ENCODE measurements around the gene TMEM117.

Gene TMEM117

DNA sequence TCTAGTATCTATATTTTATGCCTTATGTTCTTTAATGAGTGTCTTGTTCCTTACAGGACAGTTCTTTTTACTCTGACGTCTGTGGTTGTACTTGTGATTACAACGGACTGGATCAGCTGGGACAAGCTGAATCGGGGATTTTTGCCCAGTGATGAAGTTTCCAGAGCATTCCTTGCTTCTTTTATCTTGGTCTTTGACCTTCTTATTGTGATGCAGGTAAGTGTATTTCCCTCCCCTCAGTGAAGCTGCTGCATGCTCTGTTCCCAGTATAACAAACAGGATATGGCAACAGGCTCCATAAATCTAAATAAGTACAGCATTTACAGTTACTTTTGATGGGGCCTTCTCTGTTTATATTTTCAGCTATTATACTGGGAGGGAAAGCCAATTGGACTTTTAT is 463.6 kb downstream of the TMEM117 start:
- no peaks in the 10 kb centered on the region for H3K4me1 Mint-ChIP-seq (ENCODE audit: low read depth)

DNA sequence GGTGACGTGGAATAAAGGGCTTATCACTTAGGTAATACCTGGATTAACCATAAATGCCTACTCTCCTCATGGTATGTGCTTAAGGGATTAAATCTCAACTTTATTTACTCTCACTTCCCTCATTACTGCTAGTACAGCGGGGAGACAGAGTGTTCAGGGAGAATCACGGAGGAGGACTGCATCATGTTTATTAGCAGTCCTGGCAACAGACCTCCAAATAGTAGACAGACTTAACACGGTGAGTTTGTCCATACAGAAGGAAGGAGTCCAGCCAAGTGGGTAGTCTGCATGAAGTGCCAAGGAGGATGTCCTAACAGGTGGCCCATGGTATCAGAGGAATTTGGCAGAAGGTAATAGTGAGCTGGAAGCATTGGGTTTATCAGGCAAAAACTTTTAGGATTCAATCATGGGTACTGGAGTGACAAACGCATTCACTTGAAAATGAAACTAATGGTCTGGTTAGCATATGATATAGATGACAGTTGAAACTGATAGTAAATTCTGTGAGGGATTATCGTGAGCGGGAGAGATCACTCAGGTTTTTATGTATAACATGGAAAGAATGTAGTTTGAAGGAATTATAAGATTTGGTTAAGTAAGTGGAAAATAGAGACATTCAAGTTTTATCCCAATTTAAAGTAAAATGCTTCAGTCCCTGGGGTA is 471.8 kb downstream of the TMEM117 start:
- Mint-ChIP-seq H3K27me3 (no peaks in the 10 kb centered on the region), H3K4me1 (ENCODE audit: low read depth) (no peaks in the 10 kb centered on the region), H3K27ac (no peak overlapping the region), H3K9me3 (peaks cover 16% of the 10 kb centered on the region), H3K4me3 (no peak overlapping the region), H3K36me3 (ENCODE audit: low read depth) (no peaks in the 10 kb centered on the region)
- intact Hi-C loops (cut with micrococcal nuclease), result no loop called here

More for the DNA sequence above, 463.6 kb downstream of the TMEM117 start:
- intact Hi-C loops (cut with micrococcal nuclease), result no loop called here
- Mint-ChIP-seq H3K4me3 (no peak overlapping the region), H3K27ac (no peak overlapping the region), H3K9me3 (peaks cover 28% of the 10 kb centered on the region), H3K27me3 (no peaks in the 10 kb centered on the region), H3K36me3 (ENCODE audit: low read depth) (no peaks in the 10 kb centered on the region)

DNA sequence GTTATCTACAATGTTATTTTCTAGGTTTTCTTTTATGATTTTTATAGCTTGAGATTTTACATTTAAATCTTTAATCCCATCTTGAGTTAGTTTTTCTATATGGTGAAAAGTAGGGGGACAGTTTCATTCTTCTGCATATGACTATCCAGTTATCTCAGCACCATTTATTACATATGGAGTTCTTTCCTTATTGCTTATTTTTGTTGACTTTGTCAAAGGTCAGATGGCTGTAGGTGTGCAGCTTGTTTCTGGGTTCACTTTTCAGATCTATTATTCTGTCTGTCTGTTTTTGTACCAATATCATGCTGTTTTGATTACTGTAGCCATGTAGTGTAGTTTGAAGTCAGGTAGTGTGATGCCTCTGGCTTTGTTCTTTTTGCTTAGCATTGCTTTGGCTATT is 477.3 kb downstream of the TMEM117 start:
- Mint-ChIP-seq H3K27me3 (no peaks in the 10 kb centered on the region), H3K27ac (no peak overlapping the region), H3K9me3 (no peaks in the 10 kb centered on the region), H3K36me3 (ENCODE audit: low read depth) (no peaks in the 10 kb centered on the region), H3K4me1 (ENCODE audit: low read depth) (no peaks in the 10 kb centered on the region), H3K4me3 (no peak overlapping the region)
- intact Hi-C loops (cut with micrococcal nuclease), result no loop called here

DNA sequence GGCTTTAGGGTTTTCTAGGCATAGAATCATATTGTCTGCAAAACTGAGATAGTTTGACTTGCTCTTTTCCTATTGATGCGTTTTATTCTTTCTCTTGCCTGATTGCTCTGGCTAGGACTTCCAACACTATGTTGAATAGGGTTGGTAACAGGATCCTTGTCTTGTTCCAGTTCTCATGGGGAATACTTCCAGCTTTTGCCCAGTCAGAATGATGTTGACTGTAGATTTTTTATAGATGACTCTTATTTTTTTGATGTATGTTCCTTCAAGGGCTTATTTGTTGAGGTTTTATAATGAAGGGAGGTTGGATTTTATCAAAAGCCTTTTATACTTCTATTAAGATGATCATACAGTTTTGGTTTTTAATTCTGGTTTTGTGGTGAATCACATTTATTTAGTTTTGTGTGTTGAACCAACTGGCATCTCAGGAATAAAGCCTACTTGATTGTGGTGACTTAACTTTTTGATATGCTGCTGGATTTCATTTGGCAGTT is 478.2 kb downstream of the TMEM117 start:
- Mint-ChIP-seq H3K4me1 (ENCODE audit: low read depth) (no peaks in the 10 kb centered on the region), H3K36me3 (ENCODE audit: low read depth) (no peaks in the 10 kb centered on the region), H3K27me3 (no peaks in the 10 kb centered on the region), H3K27ac (no peak overlapping the region), H3K4me3 (no peak overlapping the region), H3K9me3 (no peaks in the 10 kb centered on the region)
- intact Hi-C loops (cut with micrococcal nuclease), result no loop called here

DNA sequence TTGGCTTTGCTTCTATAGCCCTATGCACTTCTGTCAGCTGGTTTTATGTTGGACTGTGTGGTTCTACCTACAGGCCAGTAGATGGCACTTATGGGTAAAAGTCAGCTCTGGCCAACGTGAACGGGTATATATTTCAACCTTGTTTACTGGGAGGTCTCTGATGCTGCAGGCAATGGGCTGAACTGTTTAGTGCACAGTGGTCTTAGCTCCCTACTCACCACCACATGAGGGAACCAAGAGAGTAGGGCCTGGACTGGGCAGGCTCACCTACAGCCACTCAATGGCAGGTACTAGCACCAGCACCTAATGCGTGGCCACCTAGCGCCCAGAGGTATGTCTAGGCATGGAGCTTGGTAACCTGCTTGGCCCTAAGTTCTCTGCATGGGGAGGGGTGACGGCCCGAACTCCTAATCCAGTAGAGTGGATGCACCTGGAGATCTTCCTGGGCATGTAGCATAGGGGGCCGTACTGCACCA is 481.8 kb downstream of the TMEM117 start:
- Mint-ChIP-seq H3K4me1 (ENCODE audit: low read depth) (no peaks in the 10 kb centered on the region), H3K4me3 (no peak overlapping the region), H3K36me3 (ENCODE audit: low read depth) (no peaks in the 10 kb centered on the region), H3K27ac (no peak overlapping the region), H3K27me3 (no peaks in the 10 kb centered on the region), H3K9me3 (no peaks in the 10 kb centered on the region)
- intact Hi-C loops (cut with micrococcal nuclease), result no loop called here

DNA sequence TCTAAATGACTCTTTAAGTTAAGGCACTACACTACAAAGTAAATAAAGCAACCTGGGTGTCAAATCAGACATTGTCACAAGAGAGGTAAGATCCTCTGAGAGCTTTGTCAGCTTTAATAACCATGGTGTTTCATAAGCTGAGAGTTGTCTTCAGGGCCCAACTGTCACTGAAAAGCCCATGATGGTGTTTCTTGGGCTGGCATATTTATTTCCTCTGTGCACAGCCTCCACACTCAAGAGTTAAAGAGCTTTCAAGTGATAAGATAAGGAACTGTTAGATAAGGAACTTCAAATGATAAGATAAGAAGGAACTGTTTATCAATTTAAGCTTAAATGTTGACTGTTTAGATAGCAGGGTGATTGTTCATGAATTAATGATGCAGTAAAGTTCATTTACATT is 495.4 kb downstream of the TMEM117 start:
- Mint-ChIP-seq H3K4me3 (no peak overlapping the region), H3K4me1 (ENCODE audit: low read depth) (no peaks in the 10 kb centered on the region), H3K27me3 (no peaks in the 10 kb centered on the region), H3K36me3 (ENCODE audit: low read depth) (no peaks in the 10 kb centered on the region), H3K9me3 (peaks cover 25% of the 10 kb centered on the region), H3K27ac (no peak overlapping the region)
- intact Hi-C loops (cut with micrococcal nuclease), result no loop called here

DNA sequence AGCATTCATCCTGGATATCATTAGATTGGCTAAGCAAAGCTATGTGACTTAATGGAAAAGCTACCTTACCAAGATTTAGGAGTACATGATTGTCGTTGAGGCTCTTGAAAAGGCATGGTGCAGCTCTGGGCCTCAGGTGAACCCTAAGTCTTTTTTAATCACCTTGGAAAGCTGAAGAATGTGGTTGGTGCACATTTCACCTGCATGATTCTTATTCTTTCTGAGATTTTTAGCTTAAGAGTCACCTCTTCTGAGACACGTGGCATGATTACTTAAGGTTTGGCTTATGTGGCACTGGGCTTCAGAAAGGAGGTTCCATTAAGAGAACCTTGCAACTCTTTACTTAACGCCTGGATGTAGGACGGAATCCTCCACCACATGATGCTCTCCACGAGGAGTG is 498.5 kb downstream of the TMEM117 start:
- Mint-ChIP-seq H3K4me3 (no peak overlapping the region), H3K27ac (no peak overlapping the region), H3K36me3 (ENCODE audit: low read depth) (no peaks in the 10 kb centered on the region), H3K9me3 (peaks cover 25% of the 10 kb centered on the region), H3K27me3 (no peaks in the 10 kb centered on the region), H3K4me1 (ENCODE audit: low read depth) (no peaks in the 10 kb centered on the region)
- intact Hi-C loops (cut with micrococcal nuclease), result no loop called here

DNA sequence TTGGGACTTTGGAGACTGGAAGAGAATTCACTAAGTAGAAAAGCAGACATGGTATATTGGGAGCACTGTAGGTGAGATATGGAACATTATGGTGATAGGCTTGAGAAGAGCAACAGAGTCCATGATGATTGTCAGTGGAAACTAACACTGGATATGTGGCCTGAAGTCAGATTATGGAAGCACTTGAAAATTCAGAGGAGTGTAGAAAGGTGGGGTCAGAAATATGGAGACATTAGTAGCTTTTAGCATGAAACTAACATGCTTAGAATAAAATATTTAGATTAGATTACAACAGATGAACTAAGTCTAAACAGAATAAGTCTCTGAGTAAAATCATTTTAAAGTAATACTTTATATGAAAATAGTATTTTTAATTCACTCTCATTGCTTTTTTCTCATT is 499.1 kb downstream of the TMEM117 start:
- no peaks in the 10 kb centered on the region for H3K36me3 Mint-ChIP-seq (ENCODE audit: low read depth)
- intact Hi-C loops (cut with micrococcal nuclease), result no loop called here
- H3K4me1 Mint-ChIP-seq (ENCODE audit: low read depth), result no peaks in the 10 kb centered on the region
- no peak overlapping the region for H3K27ac Mint-ChIP-seq
- no peak overlapping the region for H3K4me3 Mint-ChIP-seq
- no peaks in the 10 kb centered on the region for H3K27me3 Mint-ChIP-seq
- peaks cover 25% of the 10 kb centered on the region for H3K9me3 Mint-ChIP-seq

DNA sequence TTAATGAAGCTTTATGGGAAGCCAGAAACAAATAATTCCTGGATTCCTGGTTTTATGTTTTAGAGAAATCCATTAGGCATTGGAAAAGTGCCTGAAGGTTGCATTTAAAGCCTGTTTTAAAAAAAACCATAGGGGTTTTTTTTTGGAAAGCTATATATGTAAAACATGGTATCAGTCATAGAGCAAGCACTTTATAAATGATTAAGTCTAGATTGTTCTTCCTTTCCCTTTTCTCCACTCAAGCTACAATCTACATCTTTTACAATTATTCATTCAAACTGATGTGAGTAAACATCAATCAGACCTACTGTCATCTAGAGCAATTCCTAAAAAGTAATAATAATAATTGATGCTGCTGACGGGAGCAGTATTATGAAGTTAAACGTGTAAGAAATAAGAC is 500.7 kb downstream of the TMEM117 start:
- no peaks in the 10 kb centered on the region for H3K27me3 Mint-ChIP-seq
- intact Hi-C loops (cut with micrococcal nuclease), result no loop called here
- no peak overlapping the region for H3K27ac Mint-ChIP-seq
- H3K9me3 Mint-ChIP-seq, result peaks cover 33% of the 10 kb centered on the region
- no peak overlapping the region for H3K4me3 Mint-ChIP-seq
- H3K36me3 Mint-ChIP-seq (ENCODE audit: low read depth), result no peaks in the 10 kb centered on the region
- H3K4me1 Mint-ChIP-seq (ENCODE audit: low read depth), result no peaks in the 10 kb centered on the region

DNA sequence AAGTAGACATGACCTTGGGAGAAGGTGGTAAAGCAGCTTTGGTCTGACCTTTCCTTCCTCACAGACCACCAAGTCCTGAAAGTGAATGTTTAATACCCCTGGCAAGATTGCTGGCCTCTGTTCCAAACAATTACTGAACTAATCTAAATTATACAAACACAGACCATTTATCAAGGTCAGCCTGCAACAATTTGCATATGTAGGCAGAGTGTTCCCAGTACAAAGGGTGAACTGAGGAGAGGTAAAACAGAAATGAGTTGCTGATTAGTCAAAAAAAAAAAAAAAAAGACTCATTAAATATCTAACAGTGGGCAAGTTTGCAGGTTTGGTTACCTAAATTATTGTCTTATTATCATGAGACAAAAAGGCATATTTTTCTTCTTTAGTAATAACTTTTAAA is 506.5 kb downstream of the TMEM117 start:
- no peak overlapping the region for H3K27ac Mint-ChIP-seq
- no peaks in the 10 kb centered on the region for H3K36me3 Mint-ChIP-seq (ENCODE audit: low read depth)
- H3K27me3 Mint-ChIP-seq, result no peaks in the 10 kb centered on the region
- H3K4me3 Mint-ChIP-seq, result no peak overlapping the region
- peaks cover 39% of the 10 kb centered on the region for H3K9me3 Mint-ChIP-seq
- H3K4me1 Mint-ChIP-seq (ENCODE audit: low read depth), result no peaks in the 10 kb centered on the region
- intact Hi-C loops (cut with micrococcal nuclease), result no loop called here

DNA sequence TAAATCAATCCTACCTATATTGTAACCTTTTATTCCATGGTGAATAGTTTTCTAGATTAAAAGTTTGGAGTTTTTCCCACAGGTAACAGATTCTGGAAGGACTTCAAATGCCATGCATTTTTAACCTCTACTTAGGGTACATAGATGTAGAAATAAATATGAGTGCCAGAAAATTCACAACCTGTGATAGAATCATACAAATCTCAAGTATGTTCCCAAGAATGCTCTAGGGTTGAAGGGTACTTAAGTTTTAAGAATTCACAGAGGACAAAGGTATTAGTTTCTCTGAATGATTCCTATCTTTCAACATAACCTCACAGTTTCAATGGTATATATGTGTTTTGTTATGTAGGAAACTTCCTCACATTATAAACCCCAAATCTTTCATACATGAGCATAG is 511.3 kb downstream of the TMEM117 start:
- Mint-ChIP-seq H3K36me3 (ENCODE audit: low read depth) (no peaks in the 10 kb centered on the region), H3K9me3 (peaks cover 38% of the 10 kb centered on the region), H3K27ac (no peak overlapping the region), H3K4me3 (no peak overlapping the region), H3K27me3 (no peaks in the 10 kb centered on the region), H3K4me1 (ENCODE audit: low read depth) (no peaks in the 10 kb centered on the region)
- intact Hi-C loops (cut with micrococcal nuclease), result no loop called here

DNA sequence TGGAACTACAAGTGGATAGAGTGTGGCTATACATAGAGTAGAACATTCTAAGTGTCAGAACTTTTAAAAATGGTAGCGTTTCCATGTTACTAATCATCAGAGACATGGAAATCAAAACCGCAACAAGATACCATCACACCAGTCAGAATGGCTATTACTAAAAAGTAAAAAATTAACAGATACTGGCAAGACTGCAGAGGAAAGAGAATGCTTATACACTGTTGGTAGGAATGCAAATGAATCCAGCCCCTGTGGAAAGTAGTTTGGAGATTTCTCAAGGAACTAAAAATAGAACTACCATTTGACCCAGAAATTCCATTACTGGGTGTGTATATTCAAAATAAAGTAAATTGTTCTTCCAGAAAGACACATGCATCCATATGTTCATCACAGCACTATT is 521.6 kb downstream of the TMEM117 start:
- intact Hi-C loops (cut with micrococcal nuclease), result no loop called here
- no peak overlapping the region for H3K27ac Mint-ChIP-seq
- no peaks in the 10 kb centered on the region for H3K36me3 Mint-ChIP-seq (ENCODE audit: low read depth)
- peaks cover 33% of the 10 kb centered on the region for H3K9me3 Mint-ChIP-seq
- no peaks in the 10 kb centered on the region for H3K4me1 Mint-ChIP-seq (ENCODE audit: low read depth)
- H3K27me3 Mint-ChIP-seq, result no peaks in the 10 kb centered on the region
- no peak overlapping the region for H3K4me3 Mint-ChIP-seq

DNA sequence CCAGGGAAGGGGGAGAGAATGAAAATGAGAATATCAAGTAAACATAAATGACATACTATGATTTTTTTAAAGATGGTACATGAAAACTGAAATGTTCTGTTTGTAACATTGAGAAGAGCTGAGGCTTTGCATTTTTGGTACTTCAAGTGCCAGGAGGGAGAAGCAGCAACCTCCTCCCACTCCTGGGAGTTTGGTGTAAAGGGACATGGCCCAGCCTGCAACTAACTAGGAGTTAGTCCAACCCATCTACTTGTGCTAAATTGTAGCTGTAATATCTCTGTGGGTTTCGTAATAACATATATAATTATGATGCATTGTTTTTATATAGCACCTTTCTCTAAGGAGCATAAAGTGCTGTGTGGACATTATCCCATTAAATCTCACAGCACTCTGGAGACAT is 522.8 kb downstream of the TMEM117 start:
- Mint-ChIP-seq H3K27me3 (no peaks in the 10 kb centered on the region), H3K27ac (no peak overlapping the region), H3K36me3 (ENCODE audit: low read depth) (no peaks in the 10 kb centered on the region), H3K4me1 (ENCODE audit: low read depth) (no peaks in the 10 kb centered on the region), H3K4me3 (no peak overlapping the region), H3K9me3 (peaks cover 33% of the 10 kb centered on the region)
- intact Hi-C loops (cut with micrococcal nuclease), result no loop called here

DNA sequence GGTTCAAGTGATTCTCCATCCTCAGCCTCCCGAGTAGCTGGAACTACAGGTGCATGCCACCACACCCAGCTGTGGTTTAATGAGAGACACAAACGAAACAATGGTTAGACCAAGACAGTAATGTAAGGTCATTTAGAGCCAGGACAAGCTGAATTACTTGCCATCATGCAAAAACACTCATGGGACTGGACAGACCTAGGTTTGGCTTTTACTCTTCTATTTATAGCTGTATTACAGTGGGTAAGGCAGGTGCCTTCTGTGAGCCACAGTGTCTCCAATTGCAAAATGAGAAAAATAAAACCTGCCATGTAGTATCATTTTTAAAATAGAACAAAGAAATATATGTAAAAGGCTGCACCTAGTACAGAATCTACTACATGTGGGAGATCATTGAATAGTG is 527.1 kb downstream of the TMEM117 start:
- no peak overlapping the region for H3K4me3 Mint-ChIP-seq
- no peaks in the 10 kb centered on the region for H3K27me3 Mint-ChIP-seq
- intact Hi-C loops (cut with micrococcal nuclease), result no loop called here
- no peaks in the 10 kb centered on the region for H3K4me1 Mint-ChIP-seq (ENCODE audit: low read depth)
- no peaks in the 10 kb centered on the region for H3K36me3 Mint-ChIP-seq (ENCODE audit: low read depth)
- peaks cover 16% of the 10 kb centered on the region for H3K9me3 Mint-ChIP-seq
- no peak overlapping the region for H3K27ac Mint-ChIP-seq

DNA sequence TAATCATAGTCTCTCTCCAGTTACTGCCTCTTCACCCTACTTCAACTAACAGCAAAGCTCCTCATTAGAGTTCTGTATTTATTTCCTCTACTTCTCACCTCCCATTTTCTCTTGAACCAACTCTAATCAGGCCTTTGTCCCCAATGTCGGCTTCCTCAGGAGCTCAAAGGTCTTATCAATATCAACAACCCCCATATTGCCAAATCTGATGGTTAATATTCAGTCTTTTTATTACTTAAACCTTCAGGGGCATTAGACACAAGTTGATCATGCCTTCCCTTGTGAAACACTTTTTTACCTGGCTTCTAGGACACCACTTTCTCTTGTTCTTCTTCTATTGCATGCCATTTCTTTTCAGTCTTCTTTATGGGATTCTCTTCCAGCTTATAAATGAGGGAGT is 531.3 kb downstream of the TMEM117 start:
- H3K27ac Mint-ChIP-seq, result no peak overlapping the region

More for the DNA sequence above, 531.3 kb downstream of the TMEM117 start:
- no peak overlapping the region for H3K4me3 Mint-ChIP-seq
- H3K36me3 Mint-ChIP-seq (ENCODE audit: low read depth), result no peaks in the 10 kb centered on the region
- no peaks in the 10 kb centered on the region for H3K27me3 Mint-ChIP-seq
- no peaks in the 10 kb centered on the region for H3K4me1 Mint-ChIP-seq (ENCODE audit: low read depth)
- intact Hi-C loops (cut with micrococcal nuclease), result no loop called here
- peaks cover 16% of the 10 kb centered on the region for H3K9me3 Mint-ChIP-seq

All from dendritic cell treated with granulocyte-macrophage colony-stimulating factor and Interleukin-4, amounts not matched to agents 40 ng/mL and 50 ng/mL, for 4 days (primary cell).